ENCODE results near the gene ADGRA1.
"Not testable (repeated sequence)": the region's sequence is repeated elsewhere in the genome, so short reads cannot be mapped to it uniquely, and the experiment has no call there.

Gene ADGRA1

GRCh38 chr10:133166828-133167692 is 79.3 kb downstream of the ADGRA1 start:
- DNase-seq = no peak

GRCh38 chr10:133167693-133168616 is 80.2 kb downstream of the ADGRA1 start:
- DNase-seq = no peak

- no peak for DNase-seq
Measured at GRCh38 chr10:133168617-133169031, 80.9 kb downstream of the ADGRA1 start.

GRCh38 chr10:133169173-133169947 is 81.6 kb downstream of the ADGRA1 start:
- DNase-seq = no peak

GRCh38 chr10:133170092-133170491 is 82.4 kb downstream of the ADGRA1 start:
- DNase-seq = no peak

GRCh38 chr10:133173860-133174640 is 86.3 kb downstream of the ADGRA1 start:
- no peak for DNase-seq

GRCh38 chr10:133174689-133175263 is 87.1 kb downstream of the ADGRA1 start:
- no peak for DNase-seq

GRCh38 chr10:133175624-133176023 is 87.9 kb downstream of the ADGRA1 start:
- not testable (repeated sequence) for DNase-seq

- DNase-seq = no peak
Measured at GRCh38 chr10:133176546-133176945, 88.8 kb downstream of the ADGRA1 start.

- DNase-seq = no peak
Measured at GRCh38 chr10:133177380-133178157, 89.8 kb downstream of the ADGRA1 start.

GRCh38 chr10:133178357-133179127 is 90.8 kb downstream of the ADGRA1 start:
- no peak for DNase-seq

GRCh38 chr10:133179128-133179520 is 91.4 kb downstream of the ADGRA1 start:
- no peak for DNase-seq

GRCh38 chr10:133179651-133180050 is 91.9 kb downstream of the ADGRA1 start:
- no peak for DNase-seq

- DNase-seq = peak in 1 of 2 experiments; percentile 1
Measured at GRCh38 chr10:133180192-133180964, 92.7 kb downstream of the ADGRA1 start.

GRCh38 chr10:133180965-133181639 is 93.4 kb downstream of the ADGRA1 start:
- no peak for DNase-seq
